Liver (tissue), 9 donors: ENCODE data around the gene HIVEP2. TPM values are rescaled to one million over a fixed set of nuclear protein-coding genes. Genes with fewer than 3 reads are reported as not detected.

Source experiments
- DNase-seq: peaks from one replicate; pipeline ENCODE4 v3.0.0-alpha.2; 2017; ENCODE audit warnings: low spot score
- H3K27ac ChIP-seq, 2 donors: one replicate each; pipeline ENCODE4 v1.7.0; 2013; ENCODE audit warnings: inconsistent platforms in 2 of 2, low read length in 2 of 2, control low read depth in 1 of 2, low read depth in 1 of 2, mild to moderate bottlenecking in 1 of 2
- H3K27me3 ChIP-seq, 4 donors: one replicate each; pipeline versions ENCODE4 v1.6.1 to v1.7.0; 2013; ENCODE audit warnings: low read length in 3 of 4, inconsistent platforms in 1 of 4, mild to moderate bottlenecking in 1 of 4, moderate library complexity in 1 of 4; ENCODE audit not compliant: control insufficient read depth in 4 of 4, insufficient read depth in 4 of 4
- H3K36me3 ChIP-seq, 4 donors: one replicate each; pipeline versions ENCODE4 v1.6.1 to v1.7.0; 2013; ENCODE audit warnings: low read length in 3 of 4, mild to moderate bottlenecking in 3 of 4, low read depth in 1 of 4, moderate library complexity in 1 of 4; ENCODE audit not compliant: control insufficient read depth in 4 of 4, insufficient read depth in 3 of 4
- H3K4me1 ChIP-seq, 4 donors: one replicate each; pipeline versions ENCODE4 v1.6.1 to v1.7.0; 2013; ENCODE audit warnings: low read length in 3 of 4, mild to moderate bottlenecking in 3 of 4, moderate library complexity in 1 of 4; ENCODE audit not compliant: control insufficient read depth in 4 of 4, insufficient read depth in 4 of 4
- H3K4me3 ChIP-seq, 3 donors: one replicate each; pipeline versions ENCODE4 v1.6.1 to v1.7.0; 2013; ENCODE audit warnings: low read length in 3 of 3, control low read depth in 1 of 3, low read depth in 1 of 3, mild to moderate bottlenecking in 1 of 3
- H3K9ac ChIP-seq, 2 donors: one replicate each; pipeline ENCODE4 v1.7.0; 2013; ENCODE audit warnings: low read length in 2 of 2, mild to moderate bottlenecking in 2 of 2, moderate library complexity in 2 of 2, control low read depth in 1 of 2, low read depth in 1 of 2
- H3K9me3 ChIP-seq, 4 donors: one replicate each; pipeline versions ENCODE4 v1.6.1 to v1.7.0; 2013; ENCODE audit warnings: low read length in 3 of 4; ENCODE audit not compliant: control insufficient read depth in 4 of 4
- EGR1 ChIP-seq, 2 donors: IDR thresholded peaks; 2 replicates each; pipeline ENCODE4 v1.6.1; 2016 to 2018; ENCODE audit warnings: antibody characterized with exemption in 2 of 2, low read depth in 2 of 2
- FOXA1 ChIP-seq: IDR thresholded peaks from 2 replicates; pipeline ENCODE4 v1.6.1; 2016; ENCODE audit warnings: antibody characterized with exemption
- FOXA2 ChIP-seq: IDR thresholded peaks from 2 replicates; pipeline ENCODE4 v1.6.1; 2016; ENCODE audit warnings: antibody characterized with exemption
- GABPA ChIP-seq, 2 donors: IDR thresholded peaks in 1 of 2; conservative IDR thresholded peaks in 1 of 2; 2 replicates each; pipeline ENCODE4 v1.6.1; 2016; ENCODE audit warnings: antibody characterized with exemption in 2 of 2, mild to moderate bottlenecking in 1 of 2, moderate library complexity in 1 of 2
- JUND ChIP-seq, 2 donors: IDR thresholded peaks; 2 replicates each; pipeline ENCODE4 v1.6.1; 2016; ENCODE audit warnings: antibody characterized with exemption in 2 of 2
- RXRA ChIP-seq, 2 donors: IDR thresholded peaks; 2 replicates each; pipeline ENCODE4 v1.6.1; 2017 to 2018; ENCODE audit warnings: antibody characterized with exemption in 2 of 2, mild to moderate bottlenecking in 1 of 2
- SP1 ChIP-seq: IDR thresholded peaks from 2 replicates; pipeline ENCODE4 v1.6.1; 2018; ENCODE audit warnings: antibody characterized with exemption, mild to moderate bottlenecking
- TAF1 ChIP-seq: conservative IDR thresholded peaks from 2 replicates; pipeline ENCODE4 v1.6.1; 2016; ENCODE audit warnings: antibody characterized with exemption, mild to moderate bottlenecking
- WGBS: extraction: QIAGEN DNeasy Blood & Tissue Kit; methylation state at CpG from one replicate; pipeline ENCODE4 v1.1.7; 2013; 5-methylcytosine and 5-hydroxymethylcytosine counted together
- polyA plus RNA-seq, 2 donors: library from polyadenylated mRNA; stranded (reverse) in 1 of 2; unstranded in 1 of 2; fragments of 200-250 nt in 1 of 2; fragments of >200 nt in 1 of 2; fragmentation: Nextera tagmentation in 1 of 2; extraction: Ambion mirVana in 1 of 2; gene quantifications; one replicate each; pipeline versions ENCODE4 v1.2.1 to v1.2.3, GENCODE V29; 2013 to 2015
- total RNA-seq, 2 donors: library from RNA; depleted of rRNA; stranded (reverse); fragments of >200 nt; gene quantifications; one replicate each; pipeline ENCODE4 v1.2.3, GENCODE V29; 2014
- TF ChIP-seq, protein P1 (sequence below): IDR thresholded peaks from 2 replicates; pipeline ENCODE4 v1.6.1; 2016; ENCODE audit warnings: antibody characterized with exemption
- TF ChIP-seq, protein P2 (sequence below): IDR thresholded peaks from 2 replicates; pipeline ENCODE4 v1.6.1; 2016; ENCODE audit warnings: antibody characterized with exemption, mild to moderate bottlenecking
- TF ChIP-seq, protein P3 (sequence below): IDR thresholded peaks from 2 replicates; pipeline ENCODE4 v1.6.1; 2016; ENCODE audit warnings: antibody characterized with exemption
- donor health status: healthy.
- donor health status: healthy.
- donor health status: healthy.
- donor health status: healthy.
- donor health status: healthy.

The HIVEP2 gene
- total and polyA plus RNA-seq, 4 donors: 0.82 to 6.6 (median 1.3) TPM

DNA sequence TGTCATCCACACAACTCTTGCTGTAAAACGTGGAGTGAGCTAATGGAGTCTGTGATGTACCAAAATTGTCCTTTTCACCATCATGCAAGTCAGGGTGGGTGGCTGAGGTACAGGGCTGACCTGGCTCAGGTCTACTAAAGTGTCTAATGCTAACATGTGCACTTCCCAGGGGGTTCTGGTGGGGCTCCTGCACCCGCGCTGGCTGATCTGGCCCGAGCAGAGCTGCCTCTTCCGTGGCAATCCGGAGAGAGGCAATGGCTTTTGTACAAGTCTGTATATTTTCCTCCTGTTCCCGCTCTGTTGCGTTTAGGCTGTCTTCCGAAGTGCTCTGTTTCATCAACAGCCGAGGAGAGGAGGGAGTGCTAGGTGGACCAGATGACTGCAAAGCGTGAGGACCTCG lies 191.8 kb downstream of the HIVEP2 start:
- Histone ChIP-seq H3K36me3 (peaks cover 0 to 14% (median 4%) of the 10 kb centered on the region in 4 donors), H3K4me1 (no peaks in the 10 kb centered on the region), H3K9me3 (no peaks in the 10 kb centered on the region), H3K27ac (no peak overlapping the region), H3K4me3 (no peak overlapping the region), H3K27me3 (no peaks in the 10 kb centered on the region), H3K9ac (no peak overlapping the region)
- TF ChIP-seq, protein P1, sequence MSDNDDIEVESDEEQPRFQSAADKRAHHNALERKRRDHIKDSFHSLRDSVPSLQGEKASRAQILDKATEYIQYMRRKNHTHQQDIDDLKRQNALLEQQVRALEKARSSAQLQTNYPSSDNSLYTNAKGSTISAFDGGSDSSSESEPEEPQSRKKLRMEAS: no peak
- TF ChIP-seq JUND (IDR thresholded peaks at IDR 0.05): no peak
- TF ChIP-seq GABPA (IDR thresholded peaks at IDR 0.05 in 1 of 2, conservative IDR thresholded peaks at IDR 0.05 in 1 of 2): no peak
- WGBS: 96% methylated on average over 12 of the region's 12 CpGs
- DNase-seq: no peak

DNA sequence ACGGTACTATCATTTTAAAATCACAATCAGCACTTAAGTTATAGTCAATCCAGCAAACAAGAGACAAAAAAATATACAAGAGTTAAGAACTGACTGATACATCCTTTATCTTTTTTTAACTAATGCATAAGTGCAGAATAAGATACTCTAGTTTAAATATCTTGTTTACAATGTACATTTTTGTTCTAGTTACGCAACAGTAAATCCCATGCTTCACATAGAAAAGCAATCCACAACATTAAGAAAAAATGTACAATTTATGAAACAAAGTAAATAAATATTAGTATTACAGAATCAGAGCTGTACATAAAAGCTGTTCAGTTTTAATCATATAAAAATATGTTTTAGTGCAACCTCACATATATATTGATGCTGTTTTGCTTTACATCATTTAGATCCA lies 192.6 kb downstream of the HIVEP2 start:
- Histone ChIP-seq H3K9ac (no peak overlapping the region), H3K27me3 (no peaks in the 10 kb centered on the region), H3K4me3 (no peak overlapping the region), H3K4me1 (no peaks in the 10 kb centered on the region), H3K36me3 (peaks cover 0 to 9% (median under 1%) of the 10 kb centered on the region in 4 donors), H3K27ac (no peak overlapping the region), H3K9me3 (no peaks in the 10 kb centered on the region)
- DNase-seq: no peak
- 96% methylated on average over 2 of the region's 2 CpGs for WGBS
- TF ChIP-seq FOXA2 (no peak), EGR1 (IDR thresholded peaks at IDR 0.05; ENCODE audit: low read depth in 2 of 2) (no peak), RXRA (IDR thresholded peaks at IDR 0.05) (no peak), JUND (IDR thresholded peaks at IDR 0.05) (no peak), TAF1 (no peak), GABPA (IDR thresholded peaks at IDR 0.05 in 1 of 2, conservative IDR thresholded peaks at IDR 0.05 in 1 of 2) (no peak)
- TF ChIP-seq, protein P2, sequence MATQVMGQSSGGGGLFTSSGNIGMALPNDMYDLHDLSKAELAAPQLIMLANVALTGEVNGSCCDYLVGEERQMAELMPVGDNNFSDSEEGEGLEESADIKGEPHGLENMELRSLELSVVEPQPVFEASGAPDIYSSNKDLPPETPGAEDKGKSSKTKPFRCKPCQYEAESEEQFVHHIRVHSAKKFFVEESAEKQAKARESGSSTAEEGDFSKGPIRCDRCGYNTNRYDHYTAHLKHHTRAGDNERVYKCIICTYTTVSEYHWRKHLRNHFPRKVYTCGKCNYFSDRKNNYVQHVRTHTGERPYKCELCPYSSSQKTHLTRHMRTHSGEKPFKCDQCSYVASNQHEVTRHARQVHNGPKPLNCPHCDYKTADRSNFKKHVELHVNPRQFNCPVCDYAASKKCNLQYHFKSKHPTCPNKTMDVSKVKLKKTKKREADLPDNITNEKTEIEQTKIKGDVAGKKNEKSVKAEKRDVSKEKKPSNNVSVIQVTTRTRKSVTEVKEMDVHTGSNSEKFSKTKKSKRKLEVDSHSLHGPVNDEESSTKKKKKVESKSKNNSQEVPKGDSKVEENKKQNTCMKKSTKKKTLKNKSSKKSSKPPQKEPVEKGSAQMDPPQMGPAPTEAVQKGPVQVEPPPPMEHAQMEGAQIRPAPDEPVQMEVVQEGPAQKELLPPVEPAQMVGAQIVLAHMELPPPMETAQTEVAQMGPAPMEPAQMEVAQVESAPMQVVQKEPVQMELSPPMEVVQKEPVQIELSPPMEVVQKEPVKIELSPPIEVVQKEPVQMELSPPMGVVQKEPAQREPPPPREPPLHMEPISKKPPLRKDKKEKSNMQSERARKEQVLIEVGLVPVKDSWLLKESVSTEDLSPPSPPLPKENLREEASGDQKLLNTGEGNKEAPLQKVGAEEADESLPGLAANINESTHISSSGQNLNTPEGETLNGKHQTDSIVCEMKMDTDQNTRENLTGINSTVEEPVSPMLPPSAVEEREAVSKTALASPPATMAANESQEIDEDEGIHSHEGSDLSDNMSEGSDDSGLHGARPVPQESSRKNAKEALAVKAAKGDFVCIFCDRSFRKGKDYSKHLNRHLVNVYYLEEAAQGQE: no peak
- TF ChIP-seq, protein P3, sequence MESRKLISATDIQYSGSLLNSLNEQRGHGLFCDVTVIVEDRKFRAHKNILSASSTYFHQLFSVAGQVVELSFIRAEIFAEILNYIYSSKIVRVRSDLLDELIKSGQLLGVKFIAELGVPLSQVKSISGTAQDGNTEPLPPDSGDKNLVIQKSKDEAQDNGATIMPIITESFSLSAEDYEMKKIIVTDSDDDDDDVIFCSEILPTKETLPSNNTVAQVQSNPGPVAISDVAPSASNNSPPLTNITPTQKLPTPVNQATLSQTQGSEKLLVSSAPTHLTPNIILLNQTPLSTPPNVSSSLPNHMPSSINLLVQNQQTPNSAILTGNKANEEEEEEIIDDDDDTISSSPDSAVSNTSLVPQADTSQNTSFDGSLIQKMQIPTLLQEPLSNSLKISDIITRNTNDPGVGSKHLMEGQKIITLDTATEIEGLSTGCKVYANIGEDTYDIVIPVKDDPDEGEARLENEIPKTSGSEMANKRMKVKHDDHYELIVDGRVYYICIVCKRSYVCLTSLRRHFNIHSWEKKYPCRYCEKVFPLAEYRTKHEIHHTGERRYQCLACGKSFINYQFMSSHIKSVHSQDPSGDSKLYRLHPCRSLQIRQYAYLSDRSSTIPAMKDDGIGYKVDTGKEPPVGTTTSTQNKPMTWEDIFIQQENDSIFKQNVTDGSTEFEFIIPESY: no peak

DNA sequence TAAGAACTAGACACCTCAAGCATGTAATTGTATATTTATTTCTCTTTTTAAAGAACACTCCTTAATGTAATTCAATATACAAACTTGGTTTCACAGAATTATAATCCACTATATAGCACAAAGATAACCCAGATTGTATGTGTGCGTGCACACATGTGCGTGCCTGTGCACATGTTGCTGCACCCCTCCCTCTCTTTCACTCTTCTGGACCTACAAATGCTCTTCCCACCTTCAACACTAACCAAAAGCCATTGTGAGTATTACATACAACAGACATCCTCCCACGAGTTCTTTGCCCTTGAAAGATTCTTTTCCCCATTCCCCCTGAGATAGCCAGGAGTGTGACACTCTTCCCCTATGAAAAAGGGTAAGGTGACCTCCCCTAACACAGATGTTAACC lies 193.5 kb downstream of the HIVEP2 start:
- no peak overlapping the region for H3K27ac ChIP-seq
- DNase-seq: no peak
- no peaks in the 10 kb centered on the region for H3K9me3 ChIP-seq
- H3K4me1 ChIP-seq: no peaks in the 10 kb centered on the region
- H3K9ac ChIP-seq: no peak overlapping the region
- 96% methylated on average over 3 of the region's 3 CpGs for WGBS
- H3K36me3 ChIP-seq: peaks cover 0 to 9% (median under 1%) of the 10 kb centered on the region in 4 donors
- H3K4me3 ChIP-seq: no peak overlapping the region
- TF ChIP-seq FOXA2: no peak
- TF ChIP-seq SP1: no peak
- no peak for TF ChIP-seq FOXA1
- H3K27me3 ChIP-seq: no peaks in the 10 kb centered on the region
